Osteocyte (in vitro differentiated cells): ENCODE results near the gene PHLPP1. TPM values are rescaled to one million over a fixed set of nuclear protein-coding genes. Genes with fewer than 3 reads are reported as not detected.

ENCODE experiments used
- DNase-seq: peaks from one replicate; pipeline ENCODE4 v3.0.0; 2021; ENCODE audit warnings: mixed read lengths; ENCODE audit not compliant: unreplicated experiment; ENCODE audit errors: extremely low spot score
- H3K27ac Mint-ChIP-seq: one replicate; pipeline ENCODE4 v1.8.0; 2021; ENCODE audit warnings: mild to moderate bottlenecking, mixed read lengths; ENCODE audit not compliant: unreplicated experiment
- H3K27me3 Mint-ChIP-seq: one replicate; pipeline ENCODE4 v1.8.0; 2021; ENCODE audit warnings: mixed read lengths; ENCODE audit not compliant: unreplicated experiment
- H3K36me3 Mint-ChIP-seq: one replicate; pipeline ENCODE4 v1.8.0; 2021; ENCODE audit warnings: mixed read lengths; ENCODE audit not compliant: unreplicated experiment
- H3K4me1 Mint-ChIP-seq: one replicate; pipeline ENCODE4 v1.8.0; 2021; ENCODE audit warnings: mixed read lengths; ENCODE audit not compliant: unreplicated experiment
- H3K4me3 Mint-ChIP-seq: one replicate; pipeline ENCODE4 v1.8.0; 2021; ENCODE audit warnings: mild to moderate bottlenecking, moderate library complexity, mixed read lengths; ENCODE audit not compliant: unreplicated experiment
- H3K9me3 Mint-ChIP-seq: one replicate; pipeline ENCODE4 v1.8.0; 2021; ENCODE audit warnings: mixed read lengths; ENCODE audit not compliant: unreplicated experiment
- CTCF ChIP-seq: fragments of 200-600 bp; sonication (generic); IDR thresholded peaks from 2 replicates; pipeline ENCODE4 v1.5.0; 2021; ENCODE audit warnings: antibody characterized with exemption, mild to moderate bottlenecking, moderate library complexity
- total RNA-seq: library from RNA; stranded (reverse); gene quantifications from 2 replicates; pipeline ENCODE4 v1.2.1, GENCODE V29; 2021

The PHLPP1 gene
- total RNA-seq, 1 donor from 2014 or later: 19.6 TPM

GRCh38 chr18:62981566-62981965, 266.2 kb downstream of the PHLPP1 start:
- Mint-ChIP-seq H3K27ac (no peak overlapping the region), H3K4me3 (no peak overlapping the region), H3K4me1 (peaks cover 4% of the 10 kb centered on the region), H3K27me3 (no peaks in the 10 kb centered on the region), H3K36me3 (peaks cover 10% of the 10 kb centered on the region), H3K9me3 (no peaks in the 10 kb centered on the region)
- no peak for DNase-seq
- no peak for TF ChIP-seq CTCF

GRCh38 chr18:62982600-62983251, 267.4 kb downstream of the PHLPP1 start:
- Mint-ChIP-seq H3K36me3 (peaks cover 10% of the 10 kb centered on the region), H3K9me3 (no peaks in the 10 kb centered on the region), H3K4me1 (peaks cover 4% of the 10 kb centered on the region), H3K27ac (no peak overlapping the region), H3K4me3 (peak overlapping the region; percentile 62), H3K27me3 (no peaks in the 10 kb centered on the region)
- DNase-seq: no peak
- peak; percentile 91 for TF ChIP-seq CTCF

- H3K27me3 Mint-ChIP-seq: peaks cover 9% of the 10 kb centered on the region
- no peak for TF ChIP-seq CTCF
- H3K4me1 Mint-ChIP-seq: peaks cover 6% of the 10 kb centered on the region
- no peak overlapping the region for H3K27ac Mint-ChIP-seq
- DNase-seq: no peak
- no peaks in the 10 kb centered on the region for H3K9me3 Mint-ChIP-seq
- no peak overlapping the region for H3K4me3 Mint-ChIP-seq
- no peaks in the 10 kb centered on the region for H3K36me3 Mint-ChIP-seq
Observed at GRCh38 chr18:62984656-62985315, 269.4 kb downstream of the PHLPP1 start.

- Mint-ChIP-seq H3K27me3 (peaks cover 19% of the 10 kb centered on the region), H3K4me1 (peaks cover 6% of the 10 kb centered on the region), H3K4me3 (no peak overlapping the region), H3K27ac (no peak overlapping the region), H3K9me3 (no peaks in the 10 kb centered on the region), H3K36me3 (no peaks in the 10 kb centered on the region)
- no peak for TF ChIP-seq CTCF
- no peak for DNase-seq
Observed at GRCh38 chr18:62986490-62986889, 271.1 kb downstream of the PHLPP1 start.

GRCh38 chr18:62987055-62987830, 271.9 kb downstream of the PHLPP1 start:
- no peak for TF ChIP-seq CTCF
- Mint-ChIP-seq H3K36me3 (no peaks in the 10 kb centered on the region), H3K4me1 (peaks cover 6% of the 10 kb centered on the region), H3K4me3 (no peak overlapping the region), H3K27ac (no peak overlapping the region), H3K27me3 (peaks cover 19% of the 10 kb centered on the region), H3K9me3 (no peaks in the 10 kb centered on the region)
- DNase-seq: no peak
